A549 (cell line): ENCODE data around the gene GRIA2. TPM values are rescaled to one million over a fixed set of nuclear protein-coding genes. Genes with fewer than 3 reads are reported as not detected.

Experiments
- ATAC-seq, 2 experiments: fragments of 200-7000 bp in 1 of 2; fragments of >200 bp in 1 of 2; cut with Nextera tagmentation in 1 of 2; cut with Tn5 transposase in 1 of 2; 3 replicates each; pipeline versions ENCODE4 v1.8.0 to v1.9.1; 2018 to 2020; ENCODE audit warnings: mild to moderate bottlenecking in 1 of 2, moderate library complexity in 1 of 2
- CTCF ChIA-PET: fragments of 300-600 bp; sonication (Branson Sonifier 250); formaldehyde crosslinking; extraction: SDS; loops from one replicate; lab custom pipeline; 2021; ENCODE audit warnings: antibody characterized with exemption, inconsistent platforms; lab: Yijun Ruan, JAX
- POLR2A ChIA-PET: fragments of 350-600 bp; formaldehyde crosslinking; extraction: SDS; loops from one replicate; lab custom pipeline; 2021; ENCODE audit warnings: antibody characterized with exemption, inconsistent platforms; lab: Yijun Ruan, JAX
- DNase-seq, 2 experiments: peaks; one replicate each; pipeline versions ENCODE4 v3.0.0 to v3.0.0-alpha.2; 2011 to 2016; ENCODE audit warnings: low read depth in 1 of 2, low spot score in 1 of 2
- FAIRE-seq: peaks from 2 replicates; lab custom pipeline; 2011; peaks lifted over from hg19 to GRCh38; lab: Jason Lieb, UNC
- H3K27ac ChIP-seq, 2 experiments: fragments of >200 bp; sonication (Bioruptor Twin); formaldehyde crosslinking; 3 replicates each; pipeline ENCODE4 v1.5.1; 2016 to 2017
- H3K4me1 ChIP-seq: fragments of >200 bp; sonication (Bioruptor Twin); formaldehyde crosslinking; 3 replicates; pipeline ENCODE4 v1.6.1; 2016
- H3K4me2 ChIP-seq: fragments of >200 bp; sonication (Bioruptor Twin); formaldehyde crosslinking; 3 replicates; pipeline ENCODE4 v1.6.1; 2016
- H3K4me3 ChIP-seq: fragments of >200 bp; sonication (Bioruptor Twin); formaldehyde crosslinking; 3 replicates; pipeline ENCODE4 v1.5.1; 2016
- H3K9me3 ChIP-seq: fragments of >200 bp; sonication (Bioruptor Twin); formaldehyde crosslinking; 3 replicates; pipeline ENCODE4 v1.6.1; 2016
- BHLHE40 ChIP-seq: IDR thresholded peaks from 2 replicates; pipeline ENCODE4 v1.6.1; 2012; ENCODE audit warnings: low read depth, low read length, inconsistent platforms
- CHD4 ChIP-seq: fragments of 200-600 bp; sonication (generic); IDR thresholded peaks from 2 replicates; pipeline ENCODE4 v1.6.1; 2016; ENCODE audit warnings: antibody characterized with exemption, mild to moderate bottlenecking, borderline replicate concordance
- FOSB ChIP-seq: fragments of 250-450 bp; sonication (Bioruptor Pico); IDR thresholded peaks from 2 replicates; pipeline ENCODE4 v1.5.0; 2020; ENCODE audit warnings: mild to moderate bottlenecking, moderate library complexity
- FOXS1 ChIP-seq: fragments of 250-450 bp; sonication (Bioruptor Pico); IDR thresholded peaks from 2 replicates; pipeline ENCODE4 v1.5.0; 2020; ENCODE audit warnings: mild to moderate bottlenecking, moderate library complexity
- HEYL ChIP-seq: fragments of 250-450 bp; sonication (Bioruptor Pico); IDR thresholded peaks from 2 replicates; pipeline ENCODE4 v1.8.0; 2021; ENCODE audit warnings: mild to moderate bottlenecking, moderate library complexity
- HOXA7 ChIP-seq: fragments of 250-450 bp; sonication (Bioruptor Pico); IDR thresholded peaks from 2 replicates; pipeline ENCODE4 v1.5.0; 2020; ENCODE audit warnings: mild to moderate bottlenecking, moderate library complexity
- HOXB13 ChIP-seq: fragments of 250-450 bp; sonication (Bioruptor Pico); IDR thresholded peaks from 2 replicates; pipeline ENCODE4 v1.5.0; 2020; ENCODE audit warnings: low read depth, mild to moderate bottlenecking, moderate library complexity
- HOXB5 ChIP-seq: fragments of 250-450 bp; sonication (Bioruptor Pico); IDR thresholded peaks from 2 replicates; pipeline ENCODE4 v1.5.0; 2020; ENCODE audit warnings: mild to moderate bottlenecking, moderate library complexity
- JUN ChIP-seq, 2 experiments: fragments of >200 bp; sonication (Bioruptor Twin); formaldehyde crosslinking; IDR thresholded peaks; 2 replicates in 1 of 2; 3 replicates in 1 of 2; pipeline ENCODE4 v1.6.1; 2016 to 2017
- KDM5A ChIP-seq: fragments of 200-600 bp; sonication (generic); IDR thresholded peaks from 2 replicates; pipeline ENCODE4 v1.6.1; 2016; ENCODE audit warnings: antibody characterized with exemption, mild to moderate bottlenecking
- MAFK ChIP-seq: fragments of 450-650 bp; IDR thresholded peaks from 2 replicates; pipeline ENCODE4 v1.6.1; 2014; ENCODE audit not compliant: partially characterized antibody
- MAZ ChIP-seq: fragments of 150-350 bp; IDR thresholded peaks from 2 replicates; pipeline ENCODE4 v1.6.1; 2014; ENCODE audit warnings: antibody characterized with exemption, low read depth, low read length, borderline replicate concordance
- PHF8 ChIP-seq: fragments of 200-600 bp; sonication (generic); IDR thresholded peaks from 2 replicates; pipeline ENCODE4 v1.6.1; 2016; ENCODE audit warnings: low read depth, mild to moderate bottlenecking, antibody characterized with exemption, moderate library complexity, borderline replicate concordance
- POLR2A ChIP-seq: IDR thresholded peaks from 2 replicates; pipeline ENCODE4 v1.6.1; 2012; ENCODE audit warnings: mild to moderate bottlenecking, low read length
- RAD21 ChIP-seq, 2 experiments: fragments of >200 bp in 1 of 2; sonication (Bioruptor Twin) in 1 of 2; formaldehyde crosslinking in 1 of 2; IDR thresholded peaks in 1 of 2; conservative IDR thresholded peaks in 1 of 2; 2 replicates in 1 of 2; 3 replicates in 1 of 2; pipeline ENCODE4 v1.6.1; 2012 to 2018; ENCODE audit warnings: inconsistent platforms in 1 of 2
- RARB ChIP-seq: fragments of 250-450 bp; sonication (Bioruptor Pico); IDR thresholded peaks from 2 replicates; pipeline ENCODE4 v1.8.0; 2021; ENCODE audit warnings: mild to moderate bottlenecking, moderate library complexity
- RCOR1 ChIP-seq: fragments of 150-350 bp; IDR thresholded peaks from 2 replicates; pipeline ENCODE4 v1.6.1; 2014; ENCODE audit warnings: antibody characterized with exemption, low read length, low read depth
- RFX5 ChIP-seq: fragments of 450-650 bp; IDR thresholded peaks from 2 replicates; pipeline ENCODE4 v1.7.1; 2014; ENCODE audit warnings: antibody characterized with exemption, mild to moderate bottlenecking, moderate library complexity
- SMC3 ChIP-seq: fragments of >200 bp; sonication (Bioruptor Twin); formaldehyde crosslinking; IDR thresholded peaks from 3 replicates; pipeline ENCODE4 v1.6.1; 2018; ENCODE audit warnings: inconsistent platforms
- SREBF2 ChIP-seq: fragments of 450-650 bp; IDR thresholded peaks from 2 replicates; pipeline ENCODE4 v1.6.1; 2014; ENCODE audit warnings: mild to moderate bottlenecking, moderate library complexity
- TFCP2L1 ChIP-seq: fragments of 250-450 bp; sonication (Bioruptor Pico); IDR thresholded peaks from 2 replicates; pipeline ENCODE4 v1.5.0; 2021; ENCODE audit warnings: mild to moderate bottlenecking
- TP53 ChIP-seq: fragments of 250-450 bp; sonication (Bioruptor Pico); IDR thresholded peaks from 2 replicates; pipeline ENCODE4 v1.5.0; 2021; ENCODE audit warnings: mild to moderate bottlenecking, moderate library complexity
- ZC3H11A ChIP-seq: fragments of 450-650 bp; IDR thresholded peaks from 2 replicates; pipeline ENCODE4 v1.6.1; 2014; ENCODE audit warnings: antibody characterized with exemption, mild to moderate bottlenecking
- WGBS: methylation state at CpG from one replicate; pipeline ENCODE4 v1.1.6; 2017; ENCODE audit errors: missing lambda C conversion rate; 5-methylcytosine and 5-hydroxymethylcytosine counted together
- polyA plus RNA-seq, 4 experiments: library from polyadenylated mRNA; depleted of rRNA in 3 of 4; stranded (reverse); fragments of >200 nt; fragmentation: RNase III in 1 of 4; extraction: RNeasy Plus Mini Kit Qiagen cat#74134 plus additional on column Dnase treatment in 1 of 4; gene quantifications; 2 replicates in 3 of 4; 3 replicates in 1 of 4; pipeline ENCODE4 v1.2.3, GENCODE V29; 2011 to 2017
- TF ChIP-seq, protein P1 (sequence below): fragments of >200 bp; sonication (Bioruptor Twin); formaldehyde crosslinking; IDR thresholded peaks from 2 replicates; pipeline ENCODE4 v1.6.1; 2016
- TF ChIP-seq, protein P2 (sequence below): fragments of 150-350 bp; IDR thresholded peaks from 2 replicates; pipeline ENCODE4 v1.6.1; 2014; ENCODE audit warnings: low read depth, mild to moderate bottlenecking, low read length
- TF ChIP-seq, protein P3 (sequence below): fragments of >200 bp; sonication (Bioruptor Twin); formaldehyde crosslinking; IDR thresholded peaks from 3 replicates; pipeline ENCODE4 v1.5.1; 2016
- TF ChIP-seq, protein P4 (sequence below): IDR thresholded peaks from 2 replicates; pipeline ENCODE4 v1.6.1; 2012; ENCODE audit warnings: low read depth, borderline replicate concordance

GRIA2 gene
- polyA plus RNA-seq, 2 of the 4 experiments (the other 2 are of a cell fraction), result 0.08 TPM; not detected in 1

DNA sequence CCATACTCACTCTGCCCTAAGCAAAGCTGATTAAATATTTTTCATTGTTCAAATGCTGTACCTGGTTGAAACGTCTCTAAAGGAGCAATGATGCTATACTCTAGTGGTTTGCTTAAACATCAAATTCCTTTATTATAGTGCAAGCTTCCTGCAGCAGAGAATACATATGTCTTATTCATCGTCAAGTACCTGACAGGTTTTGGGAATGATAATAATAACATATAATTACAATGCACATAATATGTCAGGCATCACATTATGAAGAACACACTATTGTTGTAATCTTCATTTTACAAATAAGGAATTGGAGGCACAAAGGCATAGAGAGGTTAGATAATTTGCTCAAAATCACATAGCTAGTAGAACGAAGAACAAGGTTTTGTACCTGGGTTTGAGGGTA, 151.6 kb downstream of the GRIA2 start:
- no peak for DNase-seq
- CTCF ChIA-PET, result no interaction called here
- no peak for ATAC-seq
- no peak overlapping the region for H3K27ac ChIP-seq
- WGBS, result 37% methylated on average over 3 of the region's 3 CpGs
- no peak overlapping the region for H3K4me3 ChIP-seq
- TF ChIP-seq HEYL (CRISPR knock-in tag), result no peak
- TF ChIP-seq JUN (IDR thresholded peaks at IDR 0.05), result no peak
- no peak for TF ChIP-seq MAFK
- no peak for TF ChIP-seq HOXA7
- no peak for TF ChIP-seq TFCP2L1
- TF ChIP-seq SMC3, result no peak
- TF ChIP-seq RFX5, result no peak
- TF ChIP-seq, protein P1, sequence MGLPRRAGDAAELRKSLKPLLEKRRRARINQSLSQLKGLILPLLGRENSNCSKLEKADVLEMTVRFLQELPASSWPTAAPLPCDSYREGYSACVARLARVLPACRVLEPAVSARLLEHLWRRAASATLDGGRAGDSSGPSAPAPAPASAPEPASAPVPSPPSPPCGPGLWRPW, result no peak
- no peak for TF ChIP-seq SREBF2
- TF ChIP-seq FOSB (CRISPR knock-in tag), result no peak
- no peak for TF ChIP-seq KDM5A
- TF ChIP-seq HOXB5 (CRISPR knock-in tag), result no peak
- TF ChIP-seq, all 56 proteins: peak for 0
- no peak for FAIRE-seq
- POLR2A ChIA-PET, result no interaction called here
- Histone ChIP-seq H3K4me2 (no peak overlapping the region), H3K9me3 (no peaks in the 10 kb centered on the region), H3K4me1 (no peaks in the 10 kb centered on the region)

DNA sequence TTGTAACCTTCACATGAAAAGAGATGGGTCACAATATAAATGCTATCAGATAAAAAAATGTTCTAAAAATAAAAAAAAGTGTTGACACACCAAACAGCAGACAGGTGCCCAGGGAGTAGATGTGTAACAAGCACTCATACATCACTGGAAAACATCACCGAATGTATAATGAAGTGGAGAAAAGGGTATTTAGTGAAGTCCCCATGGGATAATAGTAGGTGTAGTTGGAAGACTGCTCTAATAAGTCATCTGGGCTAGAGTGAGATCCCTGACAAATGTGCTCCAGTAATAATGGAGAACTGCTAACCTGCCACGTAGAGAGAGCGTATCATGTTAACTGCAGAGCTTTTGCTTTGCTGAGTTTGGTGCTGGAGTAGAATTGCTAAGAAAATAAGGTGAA, 152.0 kb downstream of the GRIA2 start:
- ChIA-PET POLR2A (no interaction called here), CTCF (no interaction called here)
- Histone ChIP-seq H3K4me2 (no peak overlapping the region), H3K9me3 (no peaks in the 10 kb centered on the region), H3K27ac (no peak overlapping the region)
- ATAC-seq (no peak), DNase-seq (no peak), FAIRE-seq (no peak)
- TF ChIP-seq RAD21 (conservative IDR thresholded peaks at IDR 0.05 in 1 of 2, IDR thresholded peaks at IDR 0.05 in 1 of 2) (no peak), ZC3H11A (no peak), SMC3 (no peak), PHF8 (no peak)
- TF ChIP-seq, all 56 proteins: peak for 0
- H3K4me3 ChIP-seq, result no peak overlapping the region
- no peaks in the 10 kb centered on the region for H3K4me1 ChIP-seq
- WGBS, result 46% methylated on average over 3 of the region's 3 CpGs

DNA sequence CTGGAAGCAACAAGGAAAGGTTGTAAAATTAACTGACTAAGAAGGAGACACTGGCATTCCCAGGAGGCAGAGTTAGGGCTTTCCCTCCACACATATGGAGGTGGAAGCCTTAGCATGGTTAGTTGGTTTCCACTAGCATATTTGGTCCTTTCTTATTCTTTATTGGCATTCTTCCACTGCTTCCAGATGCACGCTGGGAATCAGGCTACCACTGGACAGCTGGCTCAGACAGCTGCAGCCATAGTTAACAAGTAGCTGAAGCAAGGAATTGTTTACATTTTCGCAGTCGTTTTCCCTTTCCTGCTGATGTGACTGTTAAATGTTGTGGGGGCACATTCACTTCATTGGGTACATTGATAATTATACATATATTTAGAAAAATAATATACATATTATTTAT, 169.2 kb downstream of the GRIA2 start:
- ChIA-PET CTCF (no interaction called here), POLR2A (no interaction called here)
- Histone ChIP-seq H3K27ac (no peak overlapping the region), H3K4me2 (no peak overlapping the region), H3K4me1 (no peaks in the 10 kb centered on the region), H3K4me3 (no peak overlapping the region), H3K9me3 (no peaks in the 10 kb centered on the region)
- DNase-seq (no peak), FAIRE-seq (no peak), ATAC-seq (no peak)
- TF ChIP-seq RCOR1 (no peak), HOXB13 (no peak), CHD4 (no peak)
- TF ChIP-seq, protein P2, sequence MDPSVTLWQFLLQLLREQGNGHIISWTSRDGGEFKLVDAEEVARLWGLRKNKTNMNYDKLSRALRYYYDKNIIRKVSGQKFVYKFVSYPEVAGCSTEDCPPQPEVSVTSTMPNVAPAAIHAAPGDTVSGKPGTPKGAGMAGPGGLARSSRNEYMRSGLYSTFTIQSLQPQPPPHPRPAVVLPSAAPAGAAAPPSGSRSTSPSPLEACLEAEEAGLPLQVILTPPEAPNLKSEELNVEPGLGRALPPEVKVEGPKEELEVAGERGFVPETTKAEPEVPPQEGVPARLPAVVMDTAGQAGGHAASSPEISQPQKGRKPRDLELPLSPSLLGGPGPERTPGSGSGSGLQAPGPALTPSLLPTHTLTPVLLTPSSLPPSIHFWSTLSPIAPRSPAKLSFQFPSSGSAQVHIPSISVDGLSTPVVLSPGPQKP, result no peak
- TF ChIP-seq, protein P3, sequence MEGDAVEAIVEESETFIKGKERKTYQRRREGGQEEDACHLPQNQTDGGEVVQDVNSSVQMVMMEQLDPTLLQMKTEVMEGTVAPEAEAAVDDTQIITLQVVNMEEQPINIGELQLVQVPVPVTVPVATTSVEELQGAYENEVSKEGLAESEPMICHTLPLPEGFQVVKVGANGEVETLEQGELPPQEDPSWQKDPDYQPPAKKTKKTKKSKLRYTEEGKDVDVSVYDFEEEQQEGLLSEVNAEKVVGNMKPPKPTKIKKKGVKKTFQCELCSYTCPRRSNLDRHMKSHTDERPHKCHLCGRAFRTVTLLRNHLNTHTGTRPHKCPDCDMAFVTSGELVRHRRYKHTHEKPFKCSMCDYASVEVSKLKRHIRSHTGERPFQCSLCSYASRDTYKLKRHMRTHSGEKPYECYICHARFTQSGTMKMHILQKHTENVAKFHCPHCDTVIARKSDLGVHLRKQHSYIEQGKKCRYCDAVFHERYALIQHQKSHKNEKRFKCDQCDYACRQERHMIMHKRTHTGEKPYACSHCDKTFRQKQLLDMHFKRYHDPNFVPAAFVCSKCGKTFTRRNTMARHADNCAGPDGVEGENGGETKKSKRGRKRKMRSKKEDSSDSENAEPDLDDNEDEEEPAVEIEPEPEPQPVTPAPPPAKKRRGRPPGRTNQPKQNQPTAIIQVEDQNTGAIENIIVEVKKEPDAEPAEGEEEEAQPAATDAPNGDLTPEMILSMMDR, result no peak
- 21% methylated on average over 3 of the region's 3 CpGs for WGBS

DNA sequence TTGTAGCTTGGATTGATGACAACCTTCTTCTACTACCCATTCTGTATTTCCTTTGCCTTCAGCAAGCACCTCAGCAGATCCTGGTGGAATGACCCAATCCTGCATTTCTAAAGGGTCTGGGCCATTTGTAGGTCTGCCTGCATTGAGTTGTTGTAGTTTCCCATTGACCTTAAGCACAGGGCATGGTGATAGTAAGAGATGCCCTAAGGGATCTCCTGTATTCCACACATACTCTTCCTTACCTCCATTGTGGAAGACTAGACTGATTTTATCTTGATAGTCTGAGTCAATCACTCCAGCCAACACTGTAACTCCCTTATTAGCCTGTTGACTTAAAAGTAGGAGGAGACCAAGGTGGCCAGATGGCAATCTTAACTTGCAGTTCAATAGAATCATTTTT, 184.5 kb downstream of the GRIA2 start:
- no peak for ATAC-seq
- no peak for DNase-seq
- no peaks in the 10 kb centered on the region for H3K9me3 ChIP-seq
- H3K4me3 ChIP-seq, result no peak overlapping the region
- no peak overlapping the region for H3K27ac ChIP-seq
- no peak for FAIRE-seq
- POLR2A ChIA-PET, result no interaction called here
- H3K4me2 ChIP-seq, result no peak overlapping the region
- no peaks in the 10 kb centered on the region for H3K4me1 ChIP-seq
- CTCF ChIA-PET, result no interaction called here
- TF ChIP-seq MAZ (no peak), FOXS1 (no peak), RARB (CRISPR knock-in tag) (no peak), POLR2A (no peak), TP53 (no peak), BHLHE40 (no peak)
- TF ChIP-seq, protein P4, sequence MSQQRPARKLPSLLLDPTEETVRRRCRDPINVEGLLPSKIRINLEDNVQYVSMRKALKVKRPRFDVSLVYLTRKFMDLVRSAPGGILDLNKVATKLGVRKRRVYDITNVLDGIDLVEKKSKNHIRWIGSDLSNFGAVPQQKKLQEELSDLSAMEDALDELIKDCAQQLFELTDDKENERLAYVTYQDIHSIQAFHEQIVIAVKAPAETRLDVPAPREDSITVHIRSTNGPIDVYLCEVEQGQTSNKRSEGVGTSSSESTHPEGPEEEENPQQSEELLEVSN, result no peak
- TF ChIP-seq, protein P3, result no peak
